ENCODE results near the gene NAA10. TPM values are rescaled to one million over a fixed set of nuclear protein-coding genes. Genes with fewer than 3 reads are reported as not detected.
"Not testable (repeated sequence)": the region's sequence is repeated elsewhere in the genome, so short reads cannot be mapped to it uniquely, and the experiment has no call there.

Gene NAA10
- total RNA-seq (2014; rRNA removed; shearing (Covaris generic); ENCODE audit: low replicate concordance), result 205 and 325 TPM in 2 replicates

DNA sequence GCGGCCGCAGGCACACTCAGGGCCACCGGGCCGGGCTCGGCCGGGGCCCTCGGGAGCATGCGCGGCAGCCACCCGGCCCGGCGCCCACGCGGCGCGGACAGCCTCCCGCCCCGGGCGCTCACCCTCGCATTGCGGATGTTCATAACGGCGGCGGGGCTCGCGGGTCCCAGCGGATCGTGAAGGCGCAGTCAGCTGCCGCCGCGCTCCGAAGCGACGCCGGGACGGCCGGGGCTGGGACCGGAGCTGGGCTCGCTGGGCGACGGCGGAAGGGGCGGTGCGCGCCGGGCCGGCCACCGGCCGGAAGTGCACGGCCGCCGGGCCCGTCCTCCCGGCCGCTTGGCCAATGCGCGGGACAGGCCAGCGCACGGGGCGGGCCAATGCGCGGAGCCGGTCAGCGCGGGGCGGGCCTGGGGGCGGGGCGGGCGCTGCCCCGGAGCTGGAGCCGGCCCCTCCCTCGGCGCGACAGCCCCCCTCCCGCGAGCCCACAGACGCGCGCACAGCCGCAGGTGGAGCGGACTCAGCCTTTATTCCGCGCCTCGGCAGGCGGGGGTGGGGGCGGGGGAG lies at the start of gene NAA10:
Gene NAA10 (minus strand): TSS at position 276 of the 564 bp plus-strand sequence. CDS start 133 bp downstream, at position 143.
- Histone ChIP-seq H3K27me3 (no peaks in the 10 kb centered on the region), H3K9me3 (no peaks in the 10 kb centered on the region), H3K4me3 (peak within 1 kb of the TSS; percentile 65), H3K36me3 (peaks cover 4% of the 10 kb centered on the region; the same call in 1 of the 2 replicates)
- peak; percentile 76 for DNase-seq

DNA sequence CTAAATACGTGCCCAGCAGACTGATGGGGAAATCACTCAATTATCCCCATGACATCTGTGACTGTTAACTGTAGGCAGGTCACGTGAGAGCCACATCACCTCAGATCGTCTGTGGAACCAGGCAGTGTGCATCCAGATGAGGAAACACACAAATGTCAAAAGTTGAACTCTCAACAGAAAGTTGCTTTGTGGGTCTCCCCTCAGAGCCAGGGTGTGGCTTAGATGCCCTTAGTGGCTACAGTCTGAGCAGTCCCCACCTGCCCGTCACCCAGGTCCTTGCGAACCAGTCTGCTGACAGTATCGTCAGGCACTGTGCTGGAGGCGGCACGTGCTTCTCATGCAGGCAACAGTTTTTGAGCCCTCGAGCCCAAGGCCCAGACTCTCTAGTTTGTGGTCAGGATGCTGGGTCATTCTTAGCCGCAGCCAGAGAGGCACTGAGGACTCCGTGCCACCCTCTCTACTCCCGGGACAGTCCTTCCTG lies 48.5 kb upstream of the NAA10 start:
- Histone ChIP-seq H3K9me3 (no peaks in the 10 kb centered on the region), H3K36me3 (no peaks in the 10 kb centered on the region), H3K4me3 (no peak overlapping the region), H3K27me3 (no peaks in the 10 kb centered on the region)
- DNase-seq, result no peak

DNA sequence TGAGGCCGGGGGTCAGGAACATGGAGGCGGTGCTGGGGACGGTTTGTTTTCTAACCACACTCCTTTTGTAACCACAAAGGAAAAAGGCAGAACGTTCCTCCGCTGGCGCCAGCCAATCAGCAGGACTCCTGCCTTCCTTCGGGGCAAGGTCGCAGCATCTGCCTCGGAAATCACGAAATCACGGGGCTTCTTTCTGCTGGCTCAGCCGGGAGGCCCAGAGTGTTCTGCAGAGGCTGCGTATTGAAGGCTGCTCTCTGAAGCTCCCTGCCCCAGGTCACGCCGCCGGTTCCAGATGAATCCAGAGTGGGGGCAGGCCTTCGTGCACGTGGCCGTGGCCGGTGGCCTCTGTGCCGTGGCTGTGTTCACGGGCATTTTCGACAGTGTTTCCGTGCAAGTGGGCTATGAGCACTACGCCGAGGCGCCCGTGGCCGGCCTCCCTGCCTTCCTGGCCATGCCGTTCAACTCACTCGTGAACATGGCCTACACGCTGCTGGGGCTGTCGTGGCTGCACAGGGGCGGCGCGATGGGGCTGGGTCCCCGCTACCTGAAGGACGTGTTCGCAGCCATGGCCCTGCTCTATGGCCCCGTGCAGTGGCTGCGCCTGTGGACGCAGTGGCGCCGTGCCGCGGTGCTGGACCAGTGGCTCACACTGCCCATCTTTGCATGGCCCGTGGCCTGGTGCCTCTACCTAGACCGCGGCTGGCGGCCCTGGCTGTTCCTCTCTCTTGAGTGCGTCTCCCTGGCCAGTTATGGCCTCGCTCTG lies 47.1 kb upstream of the NAA10 start:
- Histone ChIP-seq H3K36me3 (no peaks in the 10 kb centered on the region), H3K4me3 (no peak overlapping the region), H3K27me3 (no peaks in the 10 kb centered on the region), H3K9me3 (no peaks in the 10 kb centered on the region)
- no peak for DNase-seq

DNA sequence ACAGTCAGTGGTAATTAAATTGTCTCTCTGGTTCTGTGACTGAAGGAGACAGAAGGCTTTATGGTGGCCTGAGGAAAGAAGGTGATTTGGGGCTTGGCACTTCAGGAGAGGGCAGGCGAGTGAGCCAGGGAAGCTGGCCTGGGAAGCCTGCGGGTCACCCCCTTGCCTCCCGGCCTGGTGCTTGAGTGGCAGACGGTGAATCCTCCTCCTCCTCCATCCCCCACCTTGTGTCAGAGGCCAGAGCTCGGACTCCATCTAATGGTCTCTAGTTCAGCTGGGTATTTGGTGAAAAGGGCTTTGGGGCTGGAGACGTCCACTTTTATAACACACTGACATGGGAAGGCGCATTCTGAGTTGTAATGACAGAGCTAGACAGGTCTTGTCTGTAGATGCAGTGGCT lies 46.4 kb upstream of the NAA10 start:
- no peaks in the 10 kb centered on the region for H3K36me3 ChIP-seq
- no peaks in the 10 kb centered on the region for H3K27me3 ChIP-seq
- DNase-seq, result no peak
- no peak overlapping the region for H3K4me3 ChIP-seq
- H3K9me3 ChIP-seq, result no peaks in the 10 kb centered on the region

DNA sequence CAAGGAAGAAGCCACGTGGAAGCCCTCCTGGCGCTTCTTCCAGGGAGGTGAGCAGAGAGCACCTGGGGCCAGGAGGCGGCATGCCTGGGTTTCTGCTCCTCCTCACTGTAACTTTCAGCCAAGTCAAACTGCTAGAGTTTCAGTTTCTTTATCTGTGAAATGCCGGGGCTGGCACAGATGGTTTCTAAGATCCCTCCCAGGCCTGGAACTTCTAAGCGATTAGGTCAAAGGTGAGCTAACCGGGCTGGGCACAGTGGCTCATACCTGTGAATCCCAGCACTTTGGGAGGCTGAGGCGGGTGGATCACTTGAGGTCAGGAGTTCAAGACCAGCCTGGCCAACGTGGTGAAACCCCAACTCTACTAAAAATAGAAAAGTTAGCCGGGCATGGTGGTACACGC lies 45.6 kb upstream of the NAA10 start:
- DNase-seq, result not testable (repeated sequence)

DNA sequence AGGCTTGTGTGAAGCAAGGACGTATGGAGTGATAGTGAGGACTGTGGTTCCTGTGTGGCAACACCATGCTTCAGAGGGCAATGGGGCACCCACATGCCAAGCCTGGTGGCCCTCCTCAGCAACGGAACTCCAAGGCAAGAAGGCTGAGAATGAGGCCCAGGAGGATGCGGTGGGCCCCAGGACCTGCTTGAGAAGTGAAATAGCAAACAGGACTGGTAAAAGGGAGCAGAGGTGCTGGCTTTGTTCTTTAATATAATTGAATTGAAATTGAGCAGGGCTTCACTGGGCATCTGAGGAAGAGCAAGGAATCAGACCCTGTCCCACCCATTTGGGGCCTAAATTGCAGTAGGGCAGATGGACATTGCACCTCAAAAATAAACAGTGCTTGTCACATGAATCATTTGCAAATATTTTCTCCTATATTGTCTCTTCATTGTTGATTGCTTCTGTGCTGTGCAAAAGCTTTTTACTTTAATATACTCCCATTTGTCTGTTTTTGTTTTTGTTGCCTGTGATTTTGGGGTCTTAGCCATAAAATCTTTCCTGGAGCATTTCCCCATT lies 40.0 kb upstream of the NAA10 start:
- no peak for DNase-seq
- no peaks in the 10 kb centered on the region for H3K9me3 ChIP-seq
- H3K4me3 ChIP-seq, result no peak overlapping the region

More for the DNA sequence above, 45.6 kb upstream of the NAA10 start:
- not testable (repeated sequence) for H3K9me3 ChIP-seq, H3K36me3 ChIP-seq, H3K27me3 ChIP-seq, H3K4me3 ChIP-seq

DNA sequence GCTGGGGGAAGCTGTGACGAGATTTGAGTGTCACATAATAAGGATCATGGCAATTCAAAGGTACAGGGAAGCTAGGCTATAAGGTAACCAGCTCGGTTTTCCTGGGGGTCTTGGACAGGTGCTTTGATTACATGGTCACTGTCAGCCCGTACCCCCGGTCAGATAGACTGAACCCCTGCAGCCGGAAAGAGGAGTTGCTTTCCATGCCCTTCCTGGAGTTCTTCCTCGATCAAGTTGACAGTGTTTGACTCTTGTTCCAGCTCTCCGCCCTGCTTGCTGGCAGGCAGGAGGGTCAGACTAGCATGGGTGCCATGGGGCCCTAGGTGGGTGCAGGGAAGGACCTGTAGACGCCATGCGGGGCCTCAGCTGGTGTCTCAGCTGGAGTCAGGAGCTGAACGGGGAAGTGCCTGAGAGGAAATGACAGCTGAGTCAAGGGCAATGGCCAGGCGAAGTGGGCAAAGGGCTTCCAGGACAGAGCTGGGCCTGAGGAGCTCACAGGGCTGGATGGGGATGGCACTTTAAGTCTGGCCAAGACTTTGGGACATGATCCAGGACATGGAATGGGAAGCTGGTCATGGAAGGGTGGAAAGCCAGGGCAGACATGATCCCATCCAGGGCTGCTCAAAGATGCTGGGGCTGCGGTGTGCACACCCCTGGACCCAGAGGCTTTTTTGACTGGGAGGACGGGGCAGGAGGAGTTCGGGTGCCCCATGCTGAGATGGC lies 39.3 kb upstream of the NAA10 start:
- no peak for DNase-seq

More for the DNA sequence above, 40.0 kb upstream of the NAA10 start:
- Histone ChIP-seq H3K36me3 (peaks cover 3% of the 10 kb centered on the region; the same call in 1 of the 2 replicates), H3K27me3 (no peaks in the 10 kb centered on the region)

DNA sequence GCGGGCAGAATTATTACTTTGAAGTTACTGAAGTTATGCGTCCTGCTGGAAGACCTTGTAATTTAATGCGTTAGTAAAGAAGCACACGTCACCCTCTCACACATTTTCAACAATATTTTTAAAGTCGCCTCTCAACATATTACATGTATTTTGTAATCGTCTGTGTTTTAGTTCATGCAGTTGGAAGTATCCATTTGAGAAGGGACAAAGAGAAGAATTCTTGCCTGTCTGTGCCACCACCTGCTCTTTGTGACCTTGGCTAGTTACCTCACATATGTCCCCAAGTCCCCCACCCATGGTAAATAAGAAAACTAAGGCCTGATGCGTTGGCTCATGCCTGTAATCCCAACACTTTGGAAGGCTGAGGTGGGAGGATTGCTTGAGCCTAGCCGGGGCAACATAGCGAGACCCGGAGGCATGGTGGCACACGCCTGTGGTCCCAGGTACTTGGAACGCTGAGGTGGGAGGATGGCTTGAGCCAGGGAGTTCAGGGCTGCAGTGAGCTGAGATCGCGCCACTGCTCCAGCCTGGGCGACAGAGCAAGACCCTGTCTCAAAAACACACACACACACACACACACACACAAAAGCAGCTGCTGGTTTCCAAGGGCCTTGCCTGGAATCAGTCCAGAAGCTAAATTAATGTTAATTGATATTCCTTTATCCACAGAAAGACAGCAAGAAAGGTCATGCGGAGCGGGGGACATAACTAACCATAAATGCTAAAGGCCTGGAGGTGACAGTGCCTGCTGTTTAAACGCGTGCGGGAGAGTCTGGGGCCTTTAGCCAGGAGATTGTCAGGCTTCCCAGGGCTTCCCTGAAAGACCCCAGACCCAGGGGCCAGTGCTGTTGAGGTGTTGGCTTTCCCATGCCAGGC lies 38.5 kb upstream of the NAA10 start:
- DNase-seq, result no peak
- H3K27me3 ChIP-seq, result no peaks in the 10 kb centered on the region
- H3K36me3 ChIP-seq, result peaks cover 3% of the 10 kb centered on the region; the same call in 1 of the 2 replicates
- no peaks in the 10 kb centered on the region for H3K9me3 ChIP-seq
- H3K4me3 ChIP-seq, result peak overlapping the region; percentile 70

More for the DNA sequence above, 39.3 kb upstream of the NAA10 start:
- H3K9me3 ChIP-seq, result no peaks in the 10 kb centered on the region
- no peak overlapping the region for H3K4me3 ChIP-seq
- no peaks in the 10 kb centered on the region for H3K27me3 ChIP-seq
- H3K36me3 ChIP-seq, result peaks cover 3% of the 10 kb centered on the region; the same call in 1 of the 2 replicates

DNA sequence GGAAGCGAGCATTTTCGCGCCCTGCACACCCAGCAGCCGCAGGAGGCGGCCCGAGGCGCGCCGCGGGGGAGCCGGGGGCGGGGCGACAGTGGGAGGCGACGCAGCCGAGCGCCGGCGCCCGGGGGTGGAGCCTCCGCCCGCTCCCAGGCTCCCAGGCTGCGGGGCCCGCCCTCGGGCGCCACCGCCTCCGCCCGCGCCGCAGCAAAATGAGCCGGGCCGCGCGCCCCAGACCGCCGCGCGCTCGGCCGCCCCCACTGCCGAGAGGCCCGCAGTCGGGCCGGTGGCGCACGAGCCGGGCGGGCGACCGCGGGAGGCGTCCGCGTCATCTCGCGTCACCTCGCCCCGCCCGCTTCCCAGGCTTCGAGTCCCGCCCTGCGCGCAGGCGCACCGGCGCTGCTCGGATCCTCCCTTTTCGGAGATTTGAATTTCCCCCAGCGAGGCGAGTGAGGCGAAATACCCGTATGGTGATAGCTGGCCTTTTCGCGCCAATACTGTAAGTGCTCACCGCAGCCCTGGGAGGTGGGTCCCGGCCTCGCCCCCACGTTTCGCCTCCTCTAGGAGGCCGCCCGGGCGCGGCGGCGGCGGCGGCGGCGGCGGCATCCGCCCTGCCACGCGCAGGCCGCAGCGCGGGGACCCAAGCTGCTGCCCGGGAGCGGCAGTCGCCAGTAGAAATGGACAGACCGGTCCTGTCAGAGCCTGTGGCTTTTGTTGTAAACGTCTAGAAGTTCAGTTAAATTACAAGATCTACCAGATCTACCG lies 37.7 kb upstream of the NAA10 start, which contains the start of gene TMEM187:
Gene TMEM187 (plus strand): TSS at position 387 of the 759 bp plus-strand sequence. CDS start 9,309 bp downstream, outside the sequence.
- peaks cover 3% of the 10 kb centered on the region; the same call in 1 of the 2 replicates for H3K36me3 ChIP-seq
- no peaks in the 10 kb centered on the region for H3K27me3 ChIP-seq
- H3K9me3 ChIP-seq, result no peaks in the 10 kb centered on the region
- peak within 1 kb of the TSS; percentile 94 for H3K4me3 ChIP-seq
- DNase-seq, result peak; percentile 84

DNA sequence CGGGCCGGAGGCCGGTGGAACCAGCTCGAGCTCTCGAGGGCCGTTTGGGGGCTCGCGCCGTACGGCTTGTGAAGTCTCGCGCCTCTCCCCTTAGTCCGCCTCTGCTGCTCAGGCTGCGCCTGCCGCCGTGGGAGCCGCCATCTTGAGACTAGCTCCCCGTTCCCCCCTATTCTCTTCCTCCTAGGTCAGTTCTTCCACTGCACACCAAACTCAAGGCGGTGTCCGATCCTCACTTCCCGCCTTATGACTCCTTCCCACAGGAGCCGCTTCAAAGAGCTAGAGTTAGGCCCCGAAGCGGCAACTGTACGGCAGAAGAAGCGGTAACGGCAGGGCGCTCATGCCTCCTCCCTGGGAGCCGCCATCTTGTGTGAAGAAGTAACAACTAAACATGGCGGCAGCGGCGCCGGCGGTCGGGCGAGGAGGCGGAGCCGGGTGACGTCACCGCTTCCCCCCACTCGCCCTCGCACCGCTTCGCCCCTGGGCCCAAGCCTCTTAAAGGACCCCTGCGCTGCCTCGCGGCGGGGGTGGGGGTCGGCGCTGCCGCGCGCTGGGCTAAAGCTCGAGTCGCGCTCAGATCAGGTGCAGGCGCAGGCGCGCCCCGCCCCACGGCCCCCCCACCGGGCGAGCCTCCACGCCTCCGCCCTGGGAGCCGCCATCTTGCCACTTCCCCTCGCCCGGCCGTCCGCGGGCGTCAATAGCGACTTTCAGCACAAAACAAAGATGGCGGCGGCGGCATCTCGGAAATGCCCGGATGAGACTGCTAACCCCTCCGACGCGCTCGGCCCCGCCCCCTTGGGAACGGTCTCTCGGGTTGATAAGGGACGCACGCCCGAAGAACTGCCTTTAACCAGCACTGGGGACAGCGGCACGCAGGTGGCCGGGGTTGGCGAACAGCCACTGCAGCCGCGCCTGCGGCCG lies 36.9 kb upstream of the NAA10 start, which contains the start of gene HCFC1:
Gene HCFC1 (minus strand): TSS at position 369 of the 918 bp plus-strand sequence. CDS start 978 bp downstream, outside the sequence.
- peak within 1 kb of the TSS; percentile 94 for H3K4me3 ChIP-seq
- H3K36me3 ChIP-seq, result peaks cover 3% of the 10 kb centered on the region; the same call in 1 of the 2 replicates
- DNase-seq, result peak; percentile 86

DNA sequence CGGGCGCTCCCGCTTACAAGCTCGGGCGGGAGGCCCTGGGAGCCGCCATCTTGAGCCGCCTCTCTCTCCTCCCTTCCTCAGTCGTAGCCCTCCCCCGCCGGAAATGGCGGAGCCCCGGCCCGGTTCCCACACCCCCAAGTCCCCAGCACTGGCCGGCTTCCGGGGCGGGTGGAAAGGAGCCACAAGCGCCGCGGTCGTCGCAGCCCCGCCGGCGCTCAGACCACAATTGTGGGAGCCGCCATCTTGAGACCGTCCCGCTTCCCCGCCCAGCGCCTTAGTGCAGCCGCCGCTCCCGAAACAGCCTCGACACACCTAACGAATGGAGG lies 36.2 kb upstream of the NAA10 start:
- peak; percentile 85 for DNase-seq
- peaks cover 3% of the 10 kb centered on the region; the same call in 1 of the 2 replicates for H3K36me3 ChIP-seq
- no peaks in the 10 kb centered on the region for H3K9me3 ChIP-seq
- H3K27me3 ChIP-seq, result no peaks in the 10 kb centered on the region
- peak overlapping the region; percentile 94 for H3K4me3 ChIP-seq

More for the DNA sequence above, 36.9 kb upstream of the NAA10 start, which contains the start of gene HCFC1:
- Histone ChIP-seq H3K27me3 (no peaks in the 10 kb centered on the region), H3K9me3 (no peaks in the 10 kb centered on the region)

DNA sequence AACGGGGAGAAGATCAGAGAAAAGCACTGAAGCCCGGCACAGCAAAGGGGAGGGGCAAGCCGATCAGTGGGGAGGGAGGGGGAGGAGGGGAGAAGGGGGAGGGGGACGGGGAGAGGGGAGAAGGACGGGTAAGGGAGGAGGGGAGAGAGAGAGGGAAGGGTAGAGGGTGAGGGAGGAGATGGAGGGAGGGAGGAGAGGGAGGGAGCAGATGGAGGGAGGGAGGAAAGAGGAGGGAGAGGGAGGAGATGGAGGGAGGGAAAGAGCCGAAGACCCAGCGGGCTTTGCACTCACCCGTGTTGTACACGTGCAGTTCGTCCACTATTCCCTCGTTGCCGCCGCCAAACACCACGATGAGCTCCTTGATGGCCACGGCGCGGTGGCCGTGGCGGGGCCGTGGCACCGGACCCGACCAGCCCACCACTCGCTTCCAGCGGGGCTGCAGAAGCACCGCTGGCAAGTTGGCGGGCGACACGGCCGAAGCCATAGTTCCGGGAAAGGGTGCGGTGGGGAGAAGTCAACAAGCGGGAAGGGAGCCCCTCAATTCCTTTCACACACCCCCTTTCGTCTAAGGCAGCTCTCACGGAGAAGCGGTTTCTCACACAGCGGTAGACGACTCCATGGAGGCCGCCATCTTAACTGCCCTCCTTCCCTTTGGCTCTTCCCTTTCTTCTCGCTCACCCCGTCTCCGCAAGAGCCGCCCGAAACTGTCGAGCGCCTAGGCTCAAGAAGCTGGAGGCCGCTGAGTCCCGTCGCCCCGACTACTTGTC lies 35.7 kb upstream of the NAA10 start:
- DNase-seq, result peak; percentile 56
- Histone ChIP-seq H3K27me3 (no peaks in the 10 kb centered on the region), H3K4me3 (peak overlapping the region; percentile 94), H3K9me3 (no peaks in the 10 kb centered on the region), H3K36me3 (peaks cover 3% of the 10 kb centered on the region; the same call in 1 of the 2 replicates)

DNA sequence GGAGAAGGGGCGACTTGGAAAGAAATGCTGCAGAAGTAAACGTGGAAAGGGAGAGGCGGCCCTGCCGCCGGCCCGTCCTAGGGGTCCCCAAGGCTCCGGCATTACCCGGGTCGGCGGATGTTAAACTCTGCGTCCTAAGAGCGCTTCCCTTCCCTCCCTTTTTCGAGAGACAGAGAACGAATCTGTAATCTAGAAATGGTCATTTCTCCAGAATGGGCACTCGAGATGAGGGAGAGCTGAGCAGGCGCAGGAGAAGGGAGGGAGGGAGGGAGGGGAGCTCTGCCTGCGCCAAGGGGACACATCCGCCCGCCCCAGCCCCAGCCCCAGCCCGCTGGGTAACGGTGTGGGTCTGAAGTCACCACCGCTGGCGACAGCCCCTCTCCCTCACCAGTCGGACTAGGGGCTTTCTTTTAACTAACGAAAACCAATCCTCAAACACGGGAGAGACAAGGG lies 35.1 kb upstream of the NAA10 start:
- H3K9me3 ChIP-seq, result no peaks in the 10 kb centered on the region
- peak; percentile 20 for DNase-seq
- peak overlapping the region; percentile 94 for H3K4me3 ChIP-seq
- H3K27me3 ChIP-seq, result no peaks in the 10 kb centered on the region
- peaks cover 3% of the 10 kb centered on the region; the same call in 1 of the 2 replicates for H3K36me3 ChIP-seq

Data from MG63 (cell line).